Measurements from ENCODE around the gene GPX2.

The GPX2 gene

GRCh38 chr14:64954491-64955240 lies 12.1 kb upstream of the GPX2 start:
- H4K20me1 ChIP-seq (ENCODE audit: insufficient read depth, low read length, poor library complexity, severe bottlenecking): peaks cover 5% of the 10 kb centered on the region
- no peak for TF ChIP-seq EZH2phosphoT487 (IDR thresholded peaks at IDR 0.05; ENCODE audit: borderline replicate concordance)
- TF ChIP-seq CTCF (conservative IDR thresholded peaks at IDR 0.05; ENCODE audit: low read length): no peak
- no peak overlapping the region for H2AFZ ChIP-seq (ENCODE audit: low read length)
- no peak overlapping the region for H3K9ac ChIP-seq (ENCODE audit: low read depth, low read length, poor library complexity, severe bottlenecking)
- H3K27me3 ChIP-seq (ENCODE audit: insufficient read depth, low read length, poor library complexity, severe bottlenecking): no peaks in the 10 kb centered on the region
- H3K4me3 ChIP-seq (ENCODE audit: low read length, poor library complexity, severe bottlenecking): no peak overlapping the region
- H3K9me3 ChIP-seq (ENCODE audit: insufficient read depth, low read depth, low read length): no peaks in the 10 kb centered on the region
- peaks cover 37% of the 10 kb centered on the region; the same call in 1 of the 2 replicates for H3K36me3 ChIP-seq (ENCODE audit: insufficient read depth, low read length)
- no peak overlapping the region for H3K4me2 ChIP-seq (ENCODE audit: low read depth, low read length, poor library complexity, severe bottlenecking)
- H3K4me1 ChIP-seq (ENCODE audit: insufficient read depth, low read length, poor library complexity, severe bottlenecking): peaks cover 9% of the 10 kb centered on the region
- no peaks in the 10 kb centered on the region for H3K9me2 ChIP-seq (replicated peaks; ENCODE audit: low read depth, low read length)
- peaks cover 12% of the 10 kb centered on the region; the same call in 1 of the 2 replicates for H3K79me2 ChIP-seq (ENCODE audit: insufficient read depth, low read length)
- H3F3A ChIP-seq (ENCODE audit: low read depth): no peaks in the 10 kb centered on the region

- TF ChIP-seq EZH2phosphoT487 (IDR thresholded peaks at IDR 0.05; ENCODE audit: borderline replicate concordance) (no peak), CTCF (conservative IDR thresholded peaks at IDR 0.05; ENCODE audit: low read length) (no peak)
- Histone ChIP-seq H3K4me2 (ENCODE audit: low read depth, low read length, poor library complexity, severe bottlenecking) (no peak overlapping the region), H3K9me2 (replicated peaks; ENCODE audit: low read depth, low read length) (no peaks in the 10 kb centered on the region), H3K4me3 (ENCODE audit: low read length, poor library complexity, severe bottlenecking) (no peak overlapping the region), H3K79me2 (ENCODE audit: insufficient read depth, low read length) (peaks cover 2% of the 10 kb centered on the region; the same call in 1 of the 2 replicates), H3K27me3 (ENCODE audit: insufficient read depth, low read length, poor library complexity, severe bottlenecking) (no peaks in the 10 kb centered on the region), H3K36me3 (ENCODE audit: insufficient read depth, low read length) (peaks cover 43% of the 10 kb centered on the region; the same call in 1 of the 2 replicates), H3K4me1 (ENCODE audit: insufficient read depth, low read length, poor library complexity, severe bottlenecking) (peaks cover 6% of the 10 kb centered on the region), H2AFZ (ENCODE audit: low read length) (no peak overlapping the region), H3K9ac (ENCODE audit: low read depth, low read length, poor library complexity, severe bottlenecking) (no peak overlapping the region), H3K9me3 (ENCODE audit: insufficient read depth, low read depth, low read length) (no peaks in the 10 kb centered on the region), H3F3A (ENCODE audit: low read depth) (no peaks in the 10 kb centered on the region), H4K20me1 (ENCODE audit: insufficient read depth, low read length, poor library complexity, severe bottlenecking) (no peaks in the 10 kb centered on the region)
Measured at GRCh38 chr14:64953661-64954060, 11.1 kb upstream of the GPX2 start.

- H3K36me3 ChIP-seq (ENCODE audit: insufficient read depth, low read length): peaks cover 47% of the 10 kb centered on the region; the same call in 1 of the 2 replicates
Measured at GRCh38 chr14:64953310-64953654, 10.7 kb upstream of the GPX2 start.

More at GRCh38 chr14:64953310-64953654, 10.7 kb upstream of the GPX2 start:
- H3K4me1 ChIP-seq (ENCODE audit: insufficient read depth, low read length, poor library complexity, severe bottlenecking): peaks cover 6% of the 10 kb centered on the region
- H3K79me2 ChIP-seq (ENCODE audit: insufficient read depth, low read length): no peaks in the 10 kb centered on the region
- no peak overlapping the region for H3K9ac ChIP-seq (ENCODE audit: low read depth, low read length, poor library complexity, severe bottlenecking)
- TF ChIP-seq CTCF (conservative IDR thresholded peaks at IDR 0.05; ENCODE audit: low read length) (no peak), EZH2phosphoT487 (IDR thresholded peaks at IDR 0.05; ENCODE audit: borderline replicate concordance) (no peak)
- H3K4me3 ChIP-seq (ENCODE audit: low read length, poor library complexity, severe bottlenecking): no peak overlapping the region
- H3K9me2 ChIP-seq (replicated peaks; ENCODE audit: low read depth, low read length): no peaks in the 10 kb centered on the region
- no peak overlapping the region for H3K4me2 ChIP-seq (ENCODE audit: low read depth, low read length, poor library complexity, severe bottlenecking)
- H3F3A ChIP-seq (ENCODE audit: low read depth): no peaks in the 10 kb centered on the region
- H2AFZ ChIP-seq (ENCODE audit: low read length): no peak overlapping the region
- no peaks in the 10 kb centered on the region for H3K27me3 ChIP-seq (ENCODE audit: insufficient read depth, low read length, poor library complexity, severe bottlenecking)
- H3K9me3 ChIP-seq (ENCODE audit: insufficient read depth, low read depth, low read length): no peaks in the 10 kb centered on the region
- no peaks in the 10 kb centered on the region for H4K20me1 ChIP-seq (ENCODE audit: insufficient read depth, low read length, poor library complexity, severe bottlenecking)
